SK-N-SH (cell line): ENCODE data around the gene BMPR1B.

ENCODE experiments used
- EP300 ChIP-seq, 2 experiments: IDR thresholded peaks; 2 replicates each; pipeline versions ENCODE4 v1.4.0 to v1.6.1; 2012; ENCODE audit warnings: borderline replicate concordance in 1 of 2, low read depth in 1 of 2, low read length in 1 of 2
- EZH2phosphoT487 ChIP-seq: fragments of 200-600 bp; sonication (generic); IDR thresholded peaks from 2 replicates; pipeline ENCODE4 v1.6.1; 2017; ENCODE audit warnings: low read depth, mixed run types, mild to moderate bottlenecking, antibody characterized with exemption, moderate library complexity, borderline replicate concordance
- MAX ChIP-seq: IDR thresholded peaks from 2 replicates; pipeline ENCODE4 v1.4.0; 2012; ENCODE audit warnings: low read depth
- NFIC ChIP-seq: IDR thresholded peaks from 2 replicates; pipeline ENCODE4 v1.4.0; 2012; ENCODE audit warnings: borderline replicate concordance
- POLR2AphosphoS5 ChIP-seq: IDR thresholded peaks from 2 replicates; pipeline ENCODE4 v1.6.1; 2012; ENCODE audit warnings: low read depth, low read length
- SIN3A ChIP-seq: IDR thresholded peaks from 2 replicates; pipeline ENCODE4 v1.6.1; 2012; ENCODE audit warnings: low read depth, mild to moderate bottlenecking, low read length, moderate library complexity, borderline replicate concordance
- TAF1 ChIP-seq: IDR thresholded peaks from 2 replicates; pipeline ENCODE4 v1.6.1; 2012; ENCODE audit warnings: low read depth, mild to moderate bottlenecking, low read length, moderate library complexity, borderline replicate concordance
- TEAD4 ChIP-seq: IDR thresholded peaks from 2 replicates; pipeline ENCODE4 v1.4.0; 2012; ENCODE audit warnings: mild to moderate bottlenecking, borderline replicate concordance; ENCODE audit not compliant: insufficient read depth
- TF ChIP-seq, protein P1 (sequence below): IDR thresholded peaks from 2 replicates; pipeline ENCODE4 v1.6.1; 2012; ENCODE audit warnings: mild to moderate bottlenecking, low read depth, low read length, moderate library complexity
- TF ChIP-seq, protein P2 (sequence below): fragments of 200-600 bp; sonication (generic); IDR thresholded peaks from 2 replicates; pipeline ENCODE4 v1.6.1; 2017; ENCODE audit warnings: antibody characterized with exemption, mild to moderate bottlenecking, moderate library complexity

DNA sequence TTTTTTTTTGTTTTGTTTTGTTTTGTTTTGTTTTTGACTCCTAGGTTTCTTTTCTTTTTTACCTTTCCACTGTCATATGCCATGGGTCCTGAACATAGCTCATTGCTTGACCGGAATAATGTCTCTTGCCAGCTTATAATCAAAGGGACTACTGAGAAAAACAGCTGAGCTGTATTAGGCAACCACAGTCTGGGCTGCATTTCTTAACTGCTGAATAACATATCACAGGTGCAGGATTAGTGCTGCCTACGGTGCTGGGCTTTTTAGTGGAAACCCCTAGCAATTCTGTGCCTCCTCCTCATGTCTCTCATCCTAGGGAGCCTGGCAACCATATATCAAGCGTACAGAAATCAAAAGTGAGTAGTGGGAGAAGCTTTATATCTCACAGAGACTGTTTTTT is 333.5 kb downstream of the BMPR1B start:
- TF ChIP-seq TAF1 (no peak), EP300 (IDR thresholded peaks at IDR 0.05; ENCODE audit: borderline replicate concordance in 1 of 2, low read depth in 1 of 2, low read length in 1 of 2) (no peak), MAX (no peak), POLR2AphosphoS5 (no peak), NFIC (no peak), SIN3A (no peak), TEAD4 (no peak), EZH2phosphoT487 (no peak)
- TF ChIP-seq, protein P1, sequence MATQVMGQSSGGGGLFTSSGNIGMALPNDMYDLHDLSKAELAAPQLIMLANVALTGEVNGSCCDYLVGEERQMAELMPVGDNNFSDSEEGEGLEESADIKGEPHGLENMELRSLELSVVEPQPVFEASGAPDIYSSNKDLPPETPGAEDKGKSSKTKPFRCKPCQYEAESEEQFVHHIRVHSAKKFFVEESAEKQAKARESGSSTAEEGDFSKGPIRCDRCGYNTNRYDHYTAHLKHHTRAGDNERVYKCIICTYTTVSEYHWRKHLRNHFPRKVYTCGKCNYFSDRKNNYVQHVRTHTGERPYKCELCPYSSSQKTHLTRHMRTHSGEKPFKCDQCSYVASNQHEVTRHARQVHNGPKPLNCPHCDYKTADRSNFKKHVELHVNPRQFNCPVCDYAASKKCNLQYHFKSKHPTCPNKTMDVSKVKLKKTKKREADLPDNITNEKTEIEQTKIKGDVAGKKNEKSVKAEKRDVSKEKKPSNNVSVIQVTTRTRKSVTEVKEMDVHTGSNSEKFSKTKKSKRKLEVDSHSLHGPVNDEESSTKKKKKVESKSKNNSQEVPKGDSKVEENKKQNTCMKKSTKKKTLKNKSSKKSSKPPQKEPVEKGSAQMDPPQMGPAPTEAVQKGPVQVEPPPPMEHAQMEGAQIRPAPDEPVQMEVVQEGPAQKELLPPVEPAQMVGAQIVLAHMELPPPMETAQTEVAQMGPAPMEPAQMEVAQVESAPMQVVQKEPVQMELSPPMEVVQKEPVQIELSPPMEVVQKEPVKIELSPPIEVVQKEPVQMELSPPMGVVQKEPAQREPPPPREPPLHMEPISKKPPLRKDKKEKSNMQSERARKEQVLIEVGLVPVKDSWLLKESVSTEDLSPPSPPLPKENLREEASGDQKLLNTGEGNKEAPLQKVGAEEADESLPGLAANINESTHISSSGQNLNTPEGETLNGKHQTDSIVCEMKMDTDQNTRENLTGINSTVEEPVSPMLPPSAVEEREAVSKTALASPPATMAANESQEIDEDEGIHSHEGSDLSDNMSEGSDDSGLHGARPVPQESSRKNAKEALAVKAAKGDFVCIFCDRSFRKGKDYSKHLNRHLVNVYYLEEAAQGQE = no peak
- TF ChIP-seq, protein P2, sequence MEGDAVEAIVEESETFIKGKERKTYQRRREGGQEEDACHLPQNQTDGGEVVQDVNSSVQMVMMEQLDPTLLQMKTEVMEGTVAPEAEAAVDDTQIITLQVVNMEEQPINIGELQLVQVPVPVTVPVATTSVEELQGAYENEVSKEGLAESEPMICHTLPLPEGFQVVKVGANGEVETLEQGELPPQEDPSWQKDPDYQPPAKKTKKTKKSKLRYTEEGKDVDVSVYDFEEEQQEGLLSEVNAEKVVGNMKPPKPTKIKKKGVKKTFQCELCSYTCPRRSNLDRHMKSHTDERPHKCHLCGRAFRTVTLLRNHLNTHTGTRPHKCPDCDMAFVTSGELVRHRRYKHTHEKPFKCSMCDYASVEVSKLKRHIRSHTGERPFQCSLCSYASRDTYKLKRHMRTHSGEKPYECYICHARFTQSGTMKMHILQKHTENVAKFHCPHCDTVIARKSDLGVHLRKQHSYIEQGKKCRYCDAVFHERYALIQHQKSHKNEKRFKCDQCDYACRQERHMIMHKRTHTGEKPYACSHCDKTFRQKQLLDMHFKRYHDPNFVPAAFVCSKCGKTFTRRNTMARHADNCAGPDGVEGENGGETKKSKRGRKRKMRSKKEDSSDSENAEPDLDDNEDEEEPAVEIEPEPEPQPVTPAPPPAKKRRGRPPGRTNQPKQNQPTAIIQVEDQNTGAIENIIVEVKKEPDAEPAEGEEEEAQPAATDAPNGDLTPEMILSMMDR = no peak
